Left cardiac atrium (tissue), 4 donors: ENCODE measurements around the gene COL5A1. TPM values are rescaled to one million over a fixed set of nuclear protein-coding genes. Genes with fewer than 3 reads are reported as not detected.

Source experiments
- ATAC-seq, 2 donors: fragments of 200-7000 bp; cut with Tn5 transposase; one replicate each; pipeline ENCODE4 v1.9.1; 2020; ENCODE audit warnings: mild to moderate bottlenecking in 2 of 2, moderate library complexity in 2 of 2
- DNase-seq: peaks from one replicate; pipeline ENCODE4 v3.0.0-alpha.2; 2020
- intact Hi-C, 2 donors: fragments of 100-400 bp; cut with DNase I; formaldehyde crosslinking; loops; one replicate each; pipeline versions ENCODE4 v1.14.1 to v1.15.1; 2022 to 2023
- total RNA-seq, 2 donors: library from RNA; stranded (reverse); fragmentation: NEBNext Ultra II Directional; extraction: Animal tissue kit (Norgen Biotek cat#: 25700); gene quantifications; one replicate each; pipeline ENCODE4 v1.2.1, GENCODE V29; 2021
- donor health status: DM: no; HTN: yes; CAD: no.
- donor health status: DM: no; HTN: yes; CAD: no; lungs with severe emphysema.
- donor health status: DM: yes; HTN: yes; CAD: no.
- donor health status: Dilated cardiomyopathy.

Gene COL5A1
- total RNA-seq, 2 donors from 2014 or later: 29.8 to 35.2 TPM

GRCh38 chr9:134860510-134860909 lies 218.9 kb downstream of the COL5A1 start:
- intact Hi-C loops: no loop called here
- DNase-seq: no peak
- ATAC-seq: no peak

- no peak for ATAC-seq
- no peak for DNase-seq
- intact Hi-C loops: no loop called here
Observed at GRCh38 chr9:134861595-134862334, 220.2 kb downstream of the COL5A1 start.

GRCh38 chr9:134863306-134863902 lies 221.8 kb downstream of the COL5A1 start:
- DNase-seq (no peak), ATAC-seq (no peak)
- intact Hi-C loops: no loop called here

- DNase-seq (no peak), ATAC-seq (peak; percentile 79 to 91)
- intact Hi-C loops: no loop called here
Observed at GRCh38 chr9:134863941-134864820, 222.6 kb downstream of the COL5A1 start.

GRCh38 chr9:134864821-134865190 lies 223.2 kb downstream of the COL5A1 start:
- DNase-seq (no peak), ATAC-seq (no peak)
- intact Hi-C loops: no loop called here

- DNase-seq (no peak), ATAC-seq (no peak)
- intact Hi-C loops: no loop called here
Observed at GRCh38 chr9:134867917-134868750, 226.5 kb downstream of the COL5A1 start.

GRCh38 chr9:134868751-134869553 lies 227.3 kb downstream of the COL5A1 start:
- DNase-seq (no peak), ATAC-seq (no peak)
- intact Hi-C loops: no loop called here

- ATAC-seq: no peak
- DNase-seq: no peak
- intact Hi-C loops: no loop called here
Observed at GRCh38 chr9:134869554-134870300, 228.1 kb downstream of the COL5A1 start.

- intact Hi-C loops: no loop called here
- ATAC-seq (no peak), DNase-seq (no peak)
Observed at GRCh38 chr9:134870301-134870694, 228.7 kb downstream of the COL5A1 start.

GRCh38 chr9:134870746-134871662 lies 229.4 kb downstream of the COL5A1 start:
- intact Hi-C loops: no loop called here
- DNase-seq (no peak), ATAC-seq (peak in 1 of 2 donors; percentile 13)

GRCh38 chr9:134871697-134872340 lies 230.2 kb downstream of the COL5A1 start:
- intact Hi-C loops: no loop called here
- ATAC-seq (peak in 1 of 2 donors; percentile 93), DNase-seq (no peak)

GRCh38 chr9:134872482-134873231 lies 231.1 kb downstream of the COL5A1 start:
- DNase-seq: no peak
- intact Hi-C loops: no loop called here

GRCh38 chr9:134875371-134875770 lies 233.8 kb downstream of the COL5A1 start:
- DNase-seq: no peak
- ATAC-seq: no peak
- intact Hi-C loops: no loop called here

More at GRCh38 chr9:134872482-134873231, 231.1 kb downstream of the COL5A1 start:
- ATAC-seq: no peak

- no peak for DNase-seq
- intact Hi-C loops: no loop called here
- ATAC-seq: no peak
Observed at GRCh38 chr9:134877541-134877940, 235.9 kb downstream of the COL5A1 start.

- ATAC-seq: no peak
- DNase-seq: no peak
- intact Hi-C loops: no loop called here
Observed at GRCh38 chr9:134879664-134880483, 238.3 kb downstream of the COL5A1 start.
